GM19395 (cell line): ENCODE results near the gene OR8G5.

ENCODE experiments used
- ATAC-seq: cut with Tn5 transposase; IDR thresholded peaks from one replicate; pipeline ENCODE4 v1.9.1; 2021; ENCODE audit warnings: mild to moderate bottlenecking, moderate library complexity; ENCODE audit not compliant: unreplicated experiment

Gene OR8G5

GRCh38 chr11:124285610-124286344, 29.6 kb downstream of the OR8G5 start:
- ATAC-seq = peak; percentile 53

DNA sequence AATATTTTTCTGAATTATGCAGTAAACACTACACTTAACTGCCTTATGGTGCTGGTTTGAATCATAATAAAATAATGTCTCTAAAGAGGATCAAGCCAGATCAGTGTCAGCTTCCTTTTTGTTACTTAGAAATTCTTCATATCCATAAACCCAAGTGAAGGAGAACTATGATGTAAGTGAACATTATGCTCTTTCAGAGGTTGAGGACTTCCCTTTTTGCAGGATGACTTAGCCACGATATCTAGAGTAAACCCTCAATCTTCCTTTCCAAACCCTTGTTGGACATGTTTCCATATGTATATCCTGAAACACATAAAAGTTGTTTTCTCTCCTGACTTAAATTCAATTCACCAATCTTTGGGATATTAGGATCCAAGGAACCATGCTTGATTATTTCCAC, 38.5 kb downstream of the OR8G5 start:
- no peak for ATAC-seq

DNA sequence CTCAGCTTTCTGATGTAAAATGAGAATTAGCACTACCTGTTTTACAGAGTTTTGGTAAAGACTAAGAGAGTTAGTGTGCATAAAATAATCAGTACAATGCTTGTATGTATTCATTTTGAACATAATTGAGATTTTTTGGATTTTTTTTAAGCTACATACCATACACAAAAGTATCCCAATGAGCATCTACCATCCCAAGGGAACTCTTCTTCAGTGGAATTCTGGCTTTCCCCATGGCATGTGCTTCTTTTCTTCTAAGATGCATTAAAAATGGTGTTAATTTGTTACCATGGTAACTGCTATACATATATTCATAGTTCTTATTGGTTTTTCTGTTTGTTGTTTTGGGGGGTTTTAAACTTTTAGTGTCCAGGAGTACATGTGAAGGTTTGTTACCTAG, 39.8 kb downstream of the OR8G5 start:
- ATAC-seq = no peak

DNA sequence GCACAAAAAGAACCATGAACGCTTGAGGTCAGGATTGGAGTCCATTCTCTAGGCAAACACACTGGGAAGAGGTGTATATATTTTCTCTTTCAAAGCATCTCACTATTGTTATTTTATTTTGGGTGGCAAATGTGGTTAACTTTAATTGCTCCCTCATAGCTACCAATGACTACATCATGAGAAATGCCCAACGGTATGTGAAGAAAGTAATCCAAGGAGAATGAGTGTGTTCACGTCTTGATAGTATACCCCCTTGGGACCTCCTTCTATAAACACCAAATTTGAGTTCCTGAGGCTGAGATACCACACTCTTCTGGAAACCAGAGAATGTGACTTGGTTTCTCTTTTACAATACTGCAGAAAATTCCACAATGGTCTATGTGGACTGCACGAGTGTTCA, 41.7 kb downstream of the OR8G5 start:
- no peak for ATAC-seq

GRCh38 chr11:124301548-124301947, 45.4 kb downstream of the OR8G5 start:
- ATAC-seq = no peak

GRCh38 chr11:124302347-124303125, 46.4 kb downstream of the OR8G5 start:
- no peak for ATAC-seq

DNA sequence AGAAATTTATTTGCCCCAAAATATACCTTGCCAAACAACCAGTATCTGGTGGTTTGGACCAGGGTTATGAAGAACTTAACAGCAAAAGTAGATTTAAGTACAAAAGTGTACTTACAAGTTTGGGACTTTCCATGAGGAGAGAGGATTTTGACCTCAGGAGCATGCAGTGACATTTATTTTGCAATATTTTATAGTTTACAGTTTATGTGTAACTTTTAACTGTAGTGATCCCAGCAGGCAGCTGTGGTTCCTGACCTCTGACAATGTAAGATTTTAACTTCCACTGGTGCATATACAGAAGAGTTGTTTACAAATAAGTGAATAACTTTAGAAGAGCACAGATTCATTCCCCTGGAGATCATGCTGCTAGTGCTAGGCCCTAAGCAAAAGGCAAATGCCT, 50.9 kb downstream of the OR8G5 start:
- ATAC-seq = no peak

DNA sequence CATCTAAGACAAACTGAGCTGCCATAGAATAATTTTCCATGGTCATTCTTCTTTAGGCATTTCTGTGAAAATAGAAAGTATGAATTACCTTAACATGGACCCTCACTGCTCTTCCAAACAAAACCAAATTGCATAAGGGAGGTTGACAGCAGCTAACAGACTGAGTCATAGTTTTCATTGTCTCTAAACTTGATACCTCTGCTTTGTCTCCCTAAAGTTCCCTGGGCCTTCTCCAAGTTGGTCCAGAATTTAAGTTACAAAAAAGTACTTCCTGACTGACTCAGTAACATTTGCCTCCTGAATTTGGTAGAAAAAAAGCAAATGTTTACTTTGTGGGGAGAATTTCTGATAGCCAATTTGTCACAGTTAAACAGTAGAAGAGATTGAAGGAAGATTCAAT, 54.5 kb downstream of the OR8G5 start:
- no peak for ATAC-seq

DNA sequence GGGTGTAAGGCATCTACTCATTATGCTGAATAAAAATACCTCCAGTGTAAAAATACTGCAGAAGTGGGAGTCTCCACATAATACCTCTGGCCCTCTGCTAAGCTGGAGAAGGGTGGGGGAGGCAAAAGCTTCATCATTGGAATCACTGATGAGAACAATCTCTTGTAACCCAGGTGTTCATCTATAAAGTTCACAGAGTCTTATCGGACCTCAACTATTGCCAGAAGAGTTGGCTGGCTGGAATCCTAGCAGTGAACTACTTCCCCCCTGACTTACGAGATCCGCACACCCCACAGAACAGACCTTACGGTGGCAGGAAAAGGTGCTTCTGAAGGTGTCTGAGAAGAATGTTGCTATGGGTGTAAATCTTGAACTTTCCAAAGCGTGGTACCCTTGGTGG, 55.1 kb downstream of the OR8G5 start:
- ATAC-seq = no peak

- no peak for ATAC-seq
These were observed 55.5 kb downstream of the OR8G5 start for GRCh38 chr11:124311670-124312069.

GRCh38 chr11:124313131-124313530, 57.0 kb downstream of the OR8G5 start:
- no peak for ATAC-seq

GRCh38 chr11:124313849-124314248, 57.7 kb downstream of the OR8G5 start, which contains the start of gene OR8D1:
Gene OR8D1 (minus strand): TSS chr11:124313949. CDS start chr11:124310766, 3,183 bp downstream.
- no peak for ATAC-seq

GRCh38 chr11:124315052-124315451, 58.9 kb downstream of the OR8G5 start:
- no peak for ATAC-seq
